WTC11 (cell line): ENCODE results near the gene PTCH1. TPM values are rescaled to one million over a fixed set of nuclear protein-coding genes. Genes with fewer than 3 reads are reported as not detected.

ENCODE experiments used
- ATAC-seq: fragments of 200-7000 bp; cut with Tn5 transposase; 2 replicates; pipeline ENCODE4 v1.10.0; 2021; ENCODE audit warnings: mild to moderate bottlenecking, moderate library complexity
- CTCF ChIA-PET: fragments of 300-600 bp; sonication (Branson Sonifier 250); formaldehyde crosslinking; loops from one replicate; lab custom pipeline; 2021; ENCODE audit warnings: antibody characterized with exemption; lab: Charles Lee
- POLR2A ChIA-PET: fragments of 350-600 bp; sonication (Branson Sonifier 250); formaldehyde crosslinking; loops from one replicate; lab custom pipeline; 2021; ENCODE audit warnings: antibody characterized with exemption; lab: Charles Lee
- DNase-seq: peaks from one replicate; pipeline ENCODE4 v3.0.0; 2021; ENCODE audit warnings: low spot score
- H3K27ac Mint-ChIP-seq: 2 replicates; pipeline ENCODE4 v1.8.0; 2021; ENCODE audit warnings: mixed read lengths
- H3K27me3 Mint-ChIP-seq: 2 replicates; pipeline ENCODE4 v1.8.0; 2021; ENCODE audit warnings: low read depth, mild to moderate bottlenecking, moderate library complexity, mixed read lengths
- H3K36me3 Mint-ChIP-seq: 2 replicates; pipeline ENCODE4 v1.8.0; 2021; ENCODE audit warnings: mixed read lengths
- H3K4me1 Mint-ChIP-seq: 2 replicates; pipeline ENCODE4 v1.8.0; 2022; ENCODE audit warnings: mixed read lengths
- H3K4me3 Mint-ChIP-seq: 2 replicates; pipeline ENCODE4 v1.8.0; 2021; ENCODE audit warnings: mild to moderate bottlenecking, moderate library complexity, mixed read lengths
- H3K9me3 Mint-ChIP-seq: 2 replicates; pipeline ENCODE4 v1.8.0; 2021; ENCODE audit warnings: mixed read lengths
- EMX1 ChIP-seq: fragments of 250-450 bp; sonication (Bioruptor Pico); IDR thresholded peaks from 2 replicates; pipeline ENCODE4 v1.8.0; 2021; ENCODE audit warnings: mild to moderate bottlenecking
- FOXK1 ChIP-seq: sonication (generic); formaldehyde crosslinking; IDR thresholded peaks from 2 replicates; pipeline ENCODE4 v1.8.0; 2022; ENCODE audit warnings: mild to moderate bottlenecking, moderate library complexity, missing genetic modification reagents
- FOXP1 ChIP-seq: sonication (generic); formaldehyde crosslinking; IDR thresholded peaks from 2 replicates; pipeline ENCODE4 v1.8.0; 2022; ENCODE audit warnings: missing genetic modification reagents, mild to moderate bottlenecking, moderate library complexity, borderline replicate concordance
- HMGA2 ChIP-seq: fragments of 250-450 bp; sonication (Bioruptor Pico); IDR thresholded peaks from 2 replicates; pipeline ENCODE4 v1.4.0; 2021; ENCODE audit warnings: mild to moderate bottlenecking, moderate library complexity
- JAZF1 ChIP-seq: fragments of 250-450 bp; sonication (Bioruptor Pico); IDR thresholded peaks from 2 replicates; pipeline ENCODE4 v1.9.0; 2021; ENCODE audit warnings: moderate library complexity, mild to moderate bottlenecking, inconsistent platforms
- NFYB ChIP-seq: sonication (generic); formaldehyde crosslinking; conservative IDR thresholded peaks from 2 replicates; pipeline ENCODE4 v1.8.0; 2022; ENCODE audit warnings: low read depth, missing genetic modification reagents
- NR2C2 ChIP-seq: sonication (generic); formaldehyde crosslinking; IDR thresholded peaks from 2 replicates; pipeline ENCODE4 v1.8.0; 2022; ENCODE audit warnings: mild to moderate bottlenecking, missing genetic modification reagents
- SOX15 ChIP-seq: fragments of 250-450 bp; sonication (Bioruptor Pico); IDR thresholded peaks from 2 replicates; pipeline ENCODE4 v1.9.0; 2021; ENCODE audit warnings: mild to moderate bottlenecking
- ZNF416 ChIP-seq: fragments of 250-450 bp; sonication (Bioruptor Pico); IDR thresholded peaks from 2 replicates; pipeline ENCODE4 v1.9.0; 2021; ENCODE audit warnings: mild to moderate bottlenecking, inconsistent platforms
- total RNA-seq: library from RNA; stranded (reverse); gene quantifications from 3 replicates; pipeline ENCODE4 v1.2.3, GENCODE V29; 2021
- TF ChIP-seq, protein P1 (sequence below): fragments of 250-450 bp; sonication (Bioruptor Pico); conservative IDR thresholded peaks from 2 replicates; pipeline ENCODE4 v1.9.0; 2021; ENCODE audit warnings: mild to moderate bottlenecking
- TF ChIP-seq, protein P2 (sequence below): sonication (generic); formaldehyde crosslinking; IDR thresholded peaks from 2 replicates; pipeline ENCODE4 v1.8.0; 2023; ENCODE audit warnings: missing genetic modification reagents
- TF ChIP-seq, protein P3 (sequence below): sonication (generic); formaldehyde crosslinking; IDR thresholded peaks from 2 replicates; pipeline ENCODE4 v1.8.0; 2022; ENCODE audit warnings: mild to moderate bottlenecking, missing genetic modification reagents
- TF ChIP-seq, protein P4 (sequence below): sonication (generic); formaldehyde crosslinking; IDR thresholded peaks from 2 replicates; pipeline ENCODE4 v1.8.0; 2023; ENCODE audit warnings: missing genetic modification reagents, mild to moderate bottlenecking, borderline replicate concordance
- TF ChIP-seq, protein P5 (sequence below): sonication (generic); formaldehyde crosslinking; IDR thresholded peaks from 2 replicates; pipeline ENCODE4 v1.8.0; 2022; ENCODE audit warnings: mild to moderate bottlenecking, missing genetic modification reagents
- TF ChIP-seq, protein P6 (sequence below): sonication (generic); formaldehyde crosslinking; IDR thresholded peaks from 2 replicates; pipeline ENCODE4 v1.8.1; 2023; ENCODE audit warnings: mild to moderate bottlenecking, missing genetic modification reagents

The PTCH1 gene
- total RNA-seq, 1 experiment from 2014 or later: 38.0 TPM

DNA sequence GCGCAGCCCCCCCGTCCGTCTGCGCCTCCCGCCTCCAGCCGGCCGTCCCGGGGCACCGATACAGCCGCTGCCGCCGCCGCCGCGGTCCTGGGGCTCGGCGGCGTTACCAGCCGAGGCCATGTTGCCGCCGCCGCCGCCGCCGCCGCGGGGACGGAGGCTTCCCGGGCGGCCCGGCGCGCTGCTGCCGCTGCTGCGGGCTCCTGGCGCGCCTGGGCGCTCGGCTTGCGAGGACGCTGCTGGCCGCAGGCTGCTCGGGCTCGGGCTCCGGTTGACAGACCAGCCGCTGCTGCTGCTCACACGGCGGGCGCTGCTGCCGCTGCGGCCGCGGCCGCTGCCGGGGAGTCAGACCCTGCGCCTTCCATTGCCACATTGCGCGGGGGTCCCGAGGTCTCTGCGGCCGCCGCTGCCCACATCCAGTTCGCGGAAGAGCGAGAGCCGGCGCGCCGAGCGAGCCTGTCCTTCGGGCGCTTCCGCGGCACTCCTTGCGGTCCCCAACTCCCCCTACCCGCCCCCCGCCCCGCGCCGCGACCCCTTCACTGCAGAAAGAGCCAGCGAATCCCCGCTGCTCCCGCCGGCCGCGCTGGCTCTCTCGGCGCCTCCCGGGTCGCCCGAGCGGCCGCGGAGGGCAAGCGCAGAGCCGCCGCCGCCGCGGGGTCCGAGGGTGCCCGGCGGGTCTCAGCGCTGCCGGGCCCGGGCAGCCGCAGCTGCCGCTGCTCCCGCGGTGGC, 8.4 kb downstream of the PTCH1 start:
- DNase-seq: peak; percentile 18
- H3K36me3 Mint-ChIP-seq: no peaks in the 10 kb centered on the region
- peaks cover 36% of the 10 kb centered on the region for H3K4me1 Mint-ChIP-seq
- peak overlapping the region; percentile 96 for H3K4me3 Mint-ChIP-seq
- CTCF ChIA-PET: interaction anchor here (0.6 to 1.3 kb wide), 5 partner anchors 25 to 325 kb away, joined by 3 to 5 read pairs (median 3); no protein-coding TSS in a partner anchor
- TF ChIP-seq ZNF416 (CRISPR knock-in tag) (no peak), HMGA2 (CRISPR knock-in tag) (no peak), NR2C2 (CRISPR knock-in tag) (no peak)
- TF ChIP-seq, protein P1, sequence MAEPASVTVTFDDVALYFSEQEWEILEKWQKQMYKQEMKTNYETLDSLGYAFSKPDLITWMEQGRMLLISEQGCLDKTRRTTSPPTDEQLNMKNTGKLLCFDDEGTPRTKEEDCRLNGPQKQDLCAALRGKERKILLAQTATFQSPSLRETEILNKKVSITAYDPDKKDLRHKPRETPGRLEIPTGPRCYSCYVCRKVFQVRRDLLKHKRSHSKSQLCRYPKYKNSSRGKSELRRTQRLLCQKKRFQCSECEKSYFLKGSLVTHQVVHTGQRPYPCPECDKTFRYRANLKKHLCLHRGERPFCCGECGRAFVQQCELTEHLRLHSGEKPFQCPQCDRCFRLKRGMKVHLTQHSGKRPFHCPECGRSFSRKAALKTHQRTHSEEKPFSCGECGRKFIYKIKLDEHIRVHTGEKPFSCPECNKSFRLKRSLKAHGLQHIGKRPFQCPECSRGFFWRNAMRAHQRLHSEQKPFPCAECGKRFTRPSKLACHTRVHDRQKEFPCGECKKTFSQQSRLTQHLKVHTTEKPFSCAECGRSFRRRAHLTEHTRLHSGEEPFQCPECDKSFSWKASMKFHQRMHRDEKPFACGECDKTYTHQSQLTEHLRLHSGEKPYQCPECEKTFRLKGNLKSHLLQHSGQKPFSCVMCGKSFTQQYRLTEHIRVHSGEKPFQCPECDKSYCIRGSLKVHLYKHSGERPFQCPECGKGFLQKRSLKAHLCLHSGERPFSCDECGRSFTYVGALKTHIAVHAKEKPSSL (CRISPR knock-in tag): no peak
- TF ChIP-seq, protein P2, sequence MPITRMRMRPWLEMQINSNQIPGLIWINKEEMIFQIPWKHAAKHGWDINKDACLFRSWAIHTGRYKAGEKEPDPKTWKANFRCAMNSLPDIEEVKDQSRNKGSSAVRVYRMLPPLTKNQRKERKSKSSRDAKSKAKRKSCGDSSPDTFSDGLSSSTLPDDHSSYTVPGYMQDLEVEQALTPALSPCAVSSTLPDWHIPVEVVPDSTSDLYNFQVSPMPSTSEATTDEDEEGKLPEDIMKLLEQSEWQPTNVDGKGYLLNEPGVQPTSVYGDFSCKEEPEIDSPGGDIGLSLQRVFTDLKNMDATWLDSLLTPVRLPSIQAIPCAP: no peak
- H3K9me3 Mint-ChIP-seq: no peaks in the 10 kb centered on the region
- POLR2A ChIA-PET: interaction anchor here (1.0 to 1.3 kb wide), 4 partner anchors 10 to 243 kb away, joined by 3 to 4 read pairs (median 3); no protein-coding TSS in a partner anchor
- H3K27me3 Mint-ChIP-seq: peaks cover 14% of the 10 kb centered on the region
- no peak for ATAC-seq
- no peak overlapping the region for H3K27ac Mint-ChIP-seq

DNA sequence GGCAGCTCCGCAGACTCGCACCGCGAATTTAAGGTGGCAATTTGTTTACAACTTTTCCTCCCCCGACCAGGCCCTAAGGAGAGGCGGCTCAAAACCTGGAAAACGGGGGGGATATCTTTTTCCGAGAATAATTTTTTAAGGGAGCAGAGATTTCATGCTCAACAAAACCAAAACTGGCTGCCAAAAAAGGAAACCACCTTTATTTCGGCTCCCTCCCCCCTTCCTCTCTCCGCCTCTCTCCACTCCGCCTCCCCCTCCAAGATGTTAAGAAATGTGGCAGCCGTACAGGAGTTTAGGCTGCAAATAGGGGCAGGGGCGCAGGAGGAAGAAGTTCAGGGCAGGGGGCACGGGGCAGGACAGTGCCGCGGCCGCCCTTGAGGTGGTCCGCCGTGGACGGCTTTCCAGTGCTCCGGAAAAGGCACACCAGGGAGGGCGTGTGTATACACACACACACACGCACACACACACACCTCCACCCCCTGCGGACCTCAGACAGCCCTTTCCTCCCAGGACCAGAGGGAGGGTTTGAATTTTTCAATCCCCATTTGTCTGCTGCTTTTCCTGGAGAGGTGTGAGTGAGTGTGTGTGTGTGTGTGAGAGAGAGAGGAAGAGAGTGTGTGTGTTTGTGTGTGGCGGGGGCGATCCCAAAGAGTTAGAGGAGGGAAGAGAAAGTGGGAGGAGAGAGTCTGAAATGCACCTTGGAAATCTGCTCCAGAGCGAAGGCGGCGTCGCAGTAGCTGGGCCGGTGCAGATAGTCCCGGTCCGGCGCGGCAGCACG, 9.1 kb downstream of the PTCH1 start:
- H3K27me3 Mint-ChIP-seq: peaks cover 6% of the 10 kb centered on the region
- peaks cover 6% of the 10 kb centered on the region; the same call in 1 of the 2 replicates for H3K36me3 Mint-ChIP-seq
- no peaks in the 10 kb centered on the region for H3K9me3 Mint-ChIP-seq
- POLR2A ChIA-PET: no interaction called here
- 0 out of 2 replicates have a peak, but pooled peaks have one; percentile 22 for TF ChIP-seq FOXK1
- no peak for TF ChIP-seq EMX1 (CRISPR knock-in tag)
- TF ChIP-seq, protein P3, sequence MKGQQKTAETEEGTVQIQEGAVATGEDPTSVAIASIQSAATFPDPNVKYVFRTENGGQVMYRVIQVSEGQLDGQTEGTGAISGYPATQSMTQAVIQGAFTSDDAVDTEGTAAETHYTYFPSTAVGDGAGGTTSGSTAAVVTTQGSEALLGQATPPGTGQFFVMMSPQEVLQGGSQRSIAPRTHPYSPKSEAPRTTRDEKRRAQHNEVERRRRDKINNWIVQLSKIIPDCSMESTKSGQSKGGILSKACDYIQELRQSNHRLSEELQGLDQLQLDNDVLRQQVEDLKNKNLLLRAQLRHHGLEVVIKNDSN (CRISPR knock-in tag): no peak
- no peak for TF ChIP-seq NFYB (CRISPR knock-in tag)
- TF ChIP-seq, protein P4, sequence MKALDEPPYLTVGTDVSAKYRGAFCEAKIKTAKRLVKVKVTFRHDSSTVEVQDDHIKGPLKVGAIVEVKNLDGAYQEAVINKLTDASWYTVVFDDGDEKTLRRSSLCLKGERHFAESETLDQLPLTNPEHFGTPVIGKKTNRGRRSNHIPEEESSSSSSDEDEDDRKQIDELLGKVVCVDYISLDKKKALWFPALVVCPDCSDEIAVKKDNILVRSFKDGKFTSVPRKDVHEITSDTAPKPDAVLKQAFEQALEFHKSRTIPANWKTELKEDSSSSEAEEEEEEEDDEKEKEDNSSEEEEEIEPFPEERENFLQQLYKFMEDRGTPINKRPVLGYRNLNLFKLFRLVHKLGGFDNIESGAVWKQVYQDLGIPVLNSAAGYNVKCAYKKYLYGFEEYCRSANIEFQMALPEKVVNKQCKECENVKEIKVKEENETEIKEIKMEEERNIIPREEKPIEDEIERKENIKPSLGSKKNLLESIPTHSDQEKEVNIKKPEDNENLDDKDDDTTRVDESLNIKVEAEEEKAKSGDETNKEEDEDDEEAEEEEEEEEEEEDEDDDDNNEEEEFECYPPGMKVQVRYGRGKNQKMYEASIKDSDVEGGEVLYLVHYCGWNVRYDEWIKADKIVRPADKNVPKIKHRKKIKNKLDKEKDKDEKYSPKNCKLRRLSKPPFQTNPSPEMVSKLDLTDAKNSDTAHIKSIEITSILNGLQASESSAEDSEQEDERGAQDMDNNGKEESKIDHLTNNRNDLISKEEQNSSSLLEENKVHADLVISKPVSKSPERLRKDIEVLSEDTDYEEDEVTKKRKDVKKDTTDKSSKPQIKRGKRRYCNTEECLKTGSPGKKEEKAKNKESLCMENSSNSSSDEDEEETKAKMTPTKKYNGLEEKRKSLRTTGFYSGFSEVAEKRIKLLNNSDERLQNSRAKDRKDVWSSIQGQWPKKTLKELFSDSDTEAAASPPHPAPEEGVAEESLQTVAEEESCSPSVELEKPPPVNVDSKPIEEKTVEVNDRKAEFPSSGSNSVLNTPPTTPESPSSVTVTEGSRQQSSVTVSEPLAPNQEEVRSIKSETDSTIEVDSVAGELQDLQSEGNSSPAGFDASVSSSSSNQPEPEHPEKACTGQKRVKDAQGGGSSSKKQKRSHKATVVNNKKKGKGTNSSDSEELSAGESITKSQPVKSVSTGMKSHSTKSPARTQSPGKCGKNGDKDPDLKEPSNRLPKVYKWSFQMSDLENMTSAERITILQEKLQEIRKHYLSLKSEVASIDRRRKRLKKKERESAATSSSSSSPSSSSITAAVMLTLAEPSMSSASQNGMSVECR (CRISPR knock-in tag): 0 out of 2 replicates have a peak, but pooled peaks have one; percentile 67
- TF ChIP-seq FOXP1: peak; percentile 25; the same call in 1 of the 2 replicates
- TF ChIP-seq SOX15: no peak
- TF ChIP-seq JAZF1 (CRISPR knock-in tag): no peak
- TF ChIP-seq, protein P5, sequence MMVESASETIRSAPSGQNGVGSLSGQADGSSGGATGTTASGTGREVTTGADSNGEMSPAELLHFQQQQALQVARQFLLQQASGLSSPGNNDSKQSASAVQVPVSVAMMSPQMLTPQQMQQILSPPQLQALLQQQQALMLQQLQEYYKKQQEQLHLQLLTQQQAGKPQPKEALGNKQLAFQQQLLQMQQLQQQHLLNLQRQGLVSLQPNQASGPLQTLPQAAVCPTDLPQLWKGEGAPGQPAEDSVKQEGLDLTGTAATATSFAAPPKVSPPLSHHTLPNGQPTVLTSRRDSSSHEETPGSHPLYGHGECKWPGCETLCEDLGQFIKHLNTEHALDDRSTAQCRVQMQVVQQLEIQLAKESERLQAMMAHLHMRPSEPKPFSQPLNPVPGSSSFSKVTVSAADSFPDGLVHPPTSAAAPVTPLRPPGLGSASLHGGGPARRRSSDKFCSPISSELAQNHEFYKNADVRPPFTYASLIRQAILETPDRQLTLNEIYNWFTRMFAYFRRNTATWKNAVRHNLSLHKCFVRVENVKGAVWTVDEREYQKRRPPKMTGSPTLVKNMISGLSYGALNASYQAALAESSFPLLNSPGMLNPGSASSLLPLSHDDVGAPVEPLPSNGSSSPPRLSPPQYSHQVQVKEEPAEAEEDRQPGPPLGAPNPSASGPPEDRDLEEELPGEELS (CRISPR knock-in tag): 0 out of 2 replicates have a peak, but pooled peaks have one; percentile 6
- TF ChIP-seq ZNF416 (CRISPR knock-in tag): no peak
- TF ChIP-seq, protein P6, sequence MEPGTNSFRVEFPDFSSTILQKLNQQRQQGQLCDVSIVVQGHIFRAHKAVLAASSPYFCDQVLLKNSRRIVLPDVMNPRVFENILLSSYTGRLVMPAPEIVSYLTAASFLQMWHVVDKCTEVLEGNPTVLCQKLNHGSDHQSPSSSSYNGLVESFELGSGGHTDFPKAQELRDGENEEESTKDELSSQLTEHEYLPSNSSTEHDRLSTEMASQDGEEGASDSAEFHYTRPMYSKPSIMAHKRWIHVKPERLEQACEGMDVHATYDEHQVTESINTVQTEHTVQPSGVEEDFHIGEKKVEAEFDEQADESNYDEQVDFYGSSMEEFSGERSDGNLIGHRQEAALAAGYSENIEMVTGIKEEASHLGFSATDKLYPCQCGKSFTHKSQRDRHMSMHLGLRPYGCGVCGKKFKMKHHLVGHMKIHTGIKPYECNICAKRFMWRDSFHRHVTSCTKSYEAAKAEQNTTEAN (CRISPR knock-in tag): peak; percentile 90
- TF ChIP-seq, all 79 proteins: peak for 5
- H3K4me3 Mint-ChIP-seq: peak overlapping the region; percentile 96
- H3K4me1 Mint-ChIP-seq: peaks cover 34% of the 10 kb centered on the region
- peak overlapping the region; percentile 79 for H3K27ac Mint-ChIP-seq
- DNase-seq: peak; percentile 34
- CTCF ChIA-PET: no interaction called here
- ATAC-seq: no peak
